Progenitor cell of endocrine pancreas (in vitro differentiated cells): Measurements from ENCODE around the gene PRKN. TPM values are rescaled to one million over a fixed set of nuclear protein-coding genes. Genes with fewer than 3 reads are reported as not detected.

Experiments
- DNase-seq: peaks from one replicate; pipeline ENCODE4 v3.0.0; 2021; ENCODE audit warnings: low spot score; ENCODE audit not compliant: unreplicated experiment
- H3K27ac Mint-ChIP-seq: 2 replicates; pipeline ENCODE4 v1.8.0; 2021; ENCODE audit warnings: mild to moderate bottlenecking, moderate library complexity, mixed read lengths
- H3K27me3 Mint-ChIP-seq: 2 replicates; pipeline ENCODE4 v1.8.0; 2021; ENCODE audit warnings: mixed read lengths
- H3K36me3 Mint-ChIP-seq: 2 replicates; pipeline ENCODE4 v1.8.0; 2022; ENCODE audit warnings: mixed read lengths; ENCODE audit not compliant: insufficient read depth
- H3K4me1 Mint-ChIP-seq: 2 replicates; pipeline ENCODE4 v1.8.0; 2021; ENCODE audit warnings: low read depth, mixed read lengths
- H3K4me3 Mint-ChIP-seq: 2 replicates; pipeline ENCODE4 v1.8.0; 2021; ENCODE audit warnings: low read depth, mild to moderate bottlenecking, moderate library complexity, mixed read lengths
- H3K9me3 Mint-ChIP-seq: 2 replicates; pipeline ENCODE4 v1.8.0; 2021; ENCODE audit warnings: low read depth, mixed read lengths
- CTCF ChIP-seq: fragments of 200-600 bp; sonication (generic); IDR thresholded peaks from one replicate; pipeline ENCODE4 v1.5.0; 2021; ENCODE audit warnings: antibody characterized with exemption, mild to moderate bottlenecking; ENCODE audit not compliant: unreplicated experiment
- total RNA-seq: library from RNA; stranded (reverse); gene quantifications from 2 replicates; pipeline ENCODE4 v1.2.1, GENCODE V29; 2021

The PRKN gene
- total RNA-seq, 1 donor from 2014 or later = 4.6 TPM

- Mint-ChIP-seq H3K4me3 (no peak overlapping the region), H3K9me3 (no peaks in the 10 kb centered on the region), H3K27ac (no peak overlapping the region), H3K27me3 (peaks cover 23% of the 10 kb centered on the region), H3K4me1 (peaks cover 3% of the 10 kb centered on the region), H3K36me3 (no peaks in the 10 kb centered on the region)
- TF ChIP-seq CTCF = no peak
- no peak for DNase-seq
These were observed 1281.2 kb downstream of the PRKN start for GRCh38 chr6:161446296-161446925.

GRCh38 chr6:161445021-161445799 is 1282.4 kb downstream of the PRKN start:
- Mint-ChIP-seq H3K27ac (no peak overlapping the region), H3K36me3 (no peaks in the 10 kb centered on the region), H3K4me1 (peaks cover 3% of the 10 kb centered on the region), H3K27me3 (peaks cover 31% of the 10 kb centered on the region), H3K9me3 (no peaks in the 10 kb centered on the region), H3K4me3 (no peak overlapping the region)
- TF ChIP-seq CTCF = no peak
- no peak for DNase-seq

- H3K27me3 Mint-ChIP-seq = peaks cover 32% of the 10 kb centered on the region
- H3K27ac Mint-ChIP-seq = no peak overlapping the region
- no peaks in the 10 kb centered on the region for H3K9me3 Mint-ChIP-seq
- peaks cover 3% of the 10 kb centered on the region for H3K4me1 Mint-ChIP-seq
- no peak for DNase-seq
- no peaks in the 10 kb centered on the region for H3K36me3 Mint-ChIP-seq
- no peak overlapping the region for H3K4me3 Mint-ChIP-seq
- no peak for TF ChIP-seq CTCF
These were observed 1283.1 kb downstream of the PRKN start for GRCh38 chr6:161444464-161444863.

GRCh38 chr6:161443848-161444247 is 1283.7 kb downstream of the PRKN start:
- DNase-seq = no peak

GRCh38 chr6:161442420-161442819 is 1285.1 kb downstream of the PRKN start:
- Mint-ChIP-seq H3K27me3 (peaks cover 29% of the 10 kb centered on the region), H3K4me1 (peaks cover 3% of the 10 kb centered on the region), H3K27ac (no peak overlapping the region), H3K4me3 (no peak overlapping the region), H3K9me3 (no peaks in the 10 kb centered on the region), H3K36me3 (no peaks in the 10 kb centered on the region)
- DNase-seq = no peak
- TF ChIP-seq CTCF = no peak

More at GRCh38 chr6:161443848-161444247, 1283.7 kb downstream of the PRKN start:
- H3K36me3 Mint-ChIP-seq = no peaks in the 10 kb centered on the region
- no peak overlapping the region for H3K4me3 Mint-ChIP-seq
- H3K27me3 Mint-ChIP-seq = peaks cover 32% of the 10 kb centered on the region
- no peaks in the 10 kb centered on the region for H3K9me3 Mint-ChIP-seq
- TF ChIP-seq CTCF = no peak
- peaks cover 3% of the 10 kb centered on the region for H3K4me1 Mint-ChIP-seq
- H3K27ac Mint-ChIP-seq = no peak overlapping the region
